DLD1 (cell line): ENCODE results near the gene ADCY5.

Source experiments
- in situ Hi-C: cut with HindIII; loops from 2 replicates; pipeline ENCODE4 v1.10.0; 2017; ENCODE audit warnings: low sequenced_read_pairs

The ADCY5 gene

GRCh38 chr3:123410149-123410515 lies 38.8 kb downstream of the ADCY5 start:
- in situ Hi-C loops: no loop called here

- in situ Hi-C loops: no loop called here
Measured at GRCh38 chr3:123409443-123410148, 39.3 kb downstream of the ADCY5 start.

- in situ Hi-C loops: no loop called here
Measured at GRCh38 chr3:123406598-123406997, 42.3 kb downstream of the ADCY5 start.

GRCh38 chr3:123405936-123406510 lies 42.9 kb downstream of the ADCY5 start:
- in situ Hi-C loops: no loop called here

GRCh38 chr3:123405021-123405420 lies 43.9 kb downstream of the ADCY5 start:
- in situ Hi-C loops: no loop called here

GRCh38 chr3:123404391-123404790 lies 44.5 kb downstream of the ADCY5 start:
- in situ Hi-C loops: no loop called here

- in situ Hi-C loops: no loop called here
Measured at GRCh38 chr3:123401836-123402530, 46.9 kb downstream of the ADCY5 start.

GRCh38 chr3:123400169-123400568 lies 48.7 kb downstream of the ADCY5 start:
- in situ Hi-C loops: no loop called here

GRCh38 chr3:123399653-123400052 lies 49.2 kb downstream of the ADCY5 start:
- in situ Hi-C loops: no loop called here

- in situ Hi-C loops: no loop called here
Measured at GRCh38 chr3:123397921-123398785, 50.7 kb downstream of the ADCY5 start.

GRCh38 chr3:123397050-123397590 lies 51.8 kb downstream of the ADCY5 start:
- in situ Hi-C loops: no loop called here

GRCh38 chr3:123396171-123397049 lies 52.5 kb downstream of the ADCY5 start:
- in situ Hi-C loops: no loop called here

- in situ Hi-C loops: no loop called here
Measured at GRCh38 chr3:123395235-123395634, 53.7 kb downstream of the ADCY5 start.

GRCh38 chr3:123394391-123395020 lies 54.4 kb downstream of the ADCY5 start:
- in situ Hi-C loops: no loop called here

GRCh38 chr3:123392871-123393620 lies 55.8 kb downstream of the ADCY5 start:
- in situ Hi-C loops: no loop called here

GRCh38 chr3:123392368-123392767 lies 56.5 kb downstream of the ADCY5 start:
- in situ Hi-C loops: no loop called here

GRCh38 chr3:123390865-123391600 lies 57.9 kb downstream of the ADCY5 start:
- in situ Hi-C loops: no loop called here

GRCh38 chr3:123389628-123389918 lies 59.3 kb downstream of the ADCY5 start:
- in situ Hi-C loops: no loop called here
